Omental fat pad (tissue), 4 donors: ENCODE results near the gene UNC45A. TPM values are rescaled to one million over a fixed set of nuclear protein-coding genes. Genes with fewer than 3 reads are reported as not detected.

Experiments used
- ATAC-seq: fragments of 150-250 bp; one replicate; pipeline ENCODE4 v1.9.1; 2016; ENCODE audit warnings: mild to moderate bottlenecking, moderate library complexity; ENCODE audit not compliant: low FRiP score
- DNase-seq: peaks from one replicate; pipeline ENCODE4 v3.0.0-alpha.2; 2019; ENCODE audit warnings: low spot score
- CTCF ChIP-seq, 3 donors: fragments of 450-650 bp; IDR thresholded peaks; one replicate each; pipeline ENCODE4 v1.5.1; 2016 to 2017; ENCODE audit warnings: antibody characterized with exemption in 3 of 3, mild to moderate bottlenecking in 3 of 3, moderate library complexity in 2 of 3
- total RNA-seq, 4 donors: library from RNA; depleted of rRNA; stranded (reverse); fragments of >200 nt; gene quantifications; one replicate each; pipeline ENCODE4 v1.1.0, GENCODE V29; 2016

Gene UNC45A, protein sequence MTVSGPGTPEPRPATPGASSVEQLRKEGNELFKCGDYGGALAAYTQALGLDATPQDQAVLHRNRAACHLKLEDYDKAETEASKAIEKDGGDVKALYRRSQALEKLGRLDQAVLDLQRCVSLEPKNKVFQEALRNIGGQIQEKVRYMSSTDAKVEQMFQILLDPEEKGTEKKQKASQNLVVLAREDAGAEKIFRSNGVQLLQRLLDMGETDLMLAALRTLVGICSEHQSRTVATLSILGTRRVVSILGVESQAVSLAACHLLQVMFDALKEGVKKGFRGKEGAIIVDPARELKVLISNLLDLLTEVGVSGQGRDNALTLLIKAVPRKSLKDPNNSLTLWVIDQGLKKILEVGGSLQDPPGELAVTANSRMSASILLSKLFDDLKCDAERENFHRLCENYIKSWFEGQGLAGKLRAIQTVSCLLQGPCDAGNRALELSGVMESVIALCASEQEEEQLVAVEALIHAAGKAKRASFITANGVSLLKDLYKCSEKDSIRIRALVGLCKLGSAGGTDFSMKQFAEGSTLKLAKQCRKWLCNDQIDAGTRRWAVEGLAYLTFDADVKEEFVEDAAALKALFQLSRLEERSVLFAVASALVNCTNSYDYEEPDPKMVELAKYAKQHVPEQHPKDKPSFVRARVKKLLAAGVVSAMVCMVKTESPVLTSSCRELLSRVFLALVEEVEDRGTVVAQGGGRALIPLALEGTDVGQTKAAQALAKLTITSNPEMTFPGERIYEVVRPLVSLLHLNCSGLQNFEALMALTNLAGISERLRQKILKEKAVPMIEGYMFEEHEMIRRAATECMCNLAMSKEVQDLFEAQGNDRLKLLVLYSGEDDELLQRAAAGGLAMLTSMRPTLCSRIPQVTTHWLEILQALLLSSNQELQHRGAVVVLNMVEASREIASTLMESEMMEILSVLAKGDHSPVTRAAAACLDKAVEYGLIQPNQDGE
- 10 to 100 TPM; 40.8 to 61.5 (median 48.8) TPM for total RNA-seq

DNA sequence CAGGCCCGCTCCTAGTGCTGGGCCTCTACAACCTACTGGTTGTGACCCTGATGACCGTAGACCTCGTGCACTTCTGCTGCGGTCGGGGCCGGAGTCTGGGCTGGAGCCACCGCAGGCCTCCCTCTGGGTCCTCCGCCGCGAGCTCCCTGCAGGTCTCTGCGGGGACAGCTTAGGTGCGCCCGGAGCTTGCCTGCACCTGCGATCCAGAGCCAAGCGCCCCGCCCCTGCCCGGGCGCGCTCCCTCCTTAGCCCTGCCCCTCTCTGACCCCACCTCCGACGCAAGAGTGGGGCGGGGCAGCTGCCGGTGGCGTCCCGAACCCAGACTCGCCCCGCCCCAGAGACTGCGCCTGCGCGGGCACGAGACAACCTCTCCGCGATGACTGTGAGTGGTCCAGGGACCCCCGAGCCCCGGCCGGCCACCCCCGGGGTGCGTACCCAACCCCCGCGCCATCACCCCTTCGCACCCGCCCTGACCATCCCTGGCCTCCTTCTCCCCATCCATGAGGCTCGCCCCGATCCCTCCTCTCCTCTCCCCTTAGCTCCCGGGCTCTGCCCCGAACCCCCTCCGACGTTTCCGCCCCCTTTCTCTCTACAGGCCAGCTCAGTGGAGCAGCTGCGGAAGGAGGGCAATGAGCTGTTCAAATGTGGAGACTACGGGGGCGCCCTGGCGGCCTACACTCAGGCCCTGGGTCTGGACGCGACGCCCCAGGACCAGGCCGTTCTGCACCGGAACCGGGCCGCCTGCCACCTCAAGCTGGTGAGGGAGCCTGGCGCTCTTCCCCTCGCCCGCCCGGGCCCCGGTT lies at the start of gene UNC45A:
Gene UNC45A, plus strand, starts transcription at position 337 of the 803 bp plus-strand sequence. Its CDS starts 40 bp downstream, at position 377.
- ATAC-seq, result peak; percentile 85
- TF ChIP-seq CTCF (IDR thresholded peaks at IDR 0.05), result no peak
- peak; percentile 82 for DNase-seq

- ATAC-seq (peak; percentile 55), DNase-seq (peak; percentile 79)
- peak in 2 of 3 donors; percentile 76 to 91 for TF ChIP-seq CTCF (IDR thresholded peaks at IDR 0.05)
These were observed 49.4 kb upstream of the UNC45A start for GRCh38 chr15:90885432-90886290.

DNA sequence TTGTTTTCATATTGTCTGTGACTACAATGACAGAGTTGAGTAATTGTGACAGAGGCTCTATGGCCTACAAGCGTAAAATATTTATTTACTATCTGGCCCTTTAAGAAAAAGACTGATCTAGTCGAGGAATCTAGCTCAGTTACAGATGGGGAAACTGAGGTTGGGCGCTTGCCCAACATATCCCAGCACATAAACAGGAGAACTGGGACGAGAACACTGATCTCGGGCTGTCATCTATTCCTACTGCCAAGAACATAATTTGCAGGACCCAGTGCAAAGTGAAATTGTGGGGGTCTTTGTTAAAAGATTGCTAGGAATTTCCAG lies 48.8 kb upstream of the UNC45A start:
- no peak for DNase-seq
- TF ChIP-seq CTCF (IDR thresholded peaks at IDR 0.05), result no peak
- ATAC-seq, result no peak

GRCh38 chr15:90887037-90887481 lies 48.0 kb upstream of the UNC45A start:
- no peak for ATAC-seq
- no peak for TF ChIP-seq CTCF (IDR thresholded peaks at IDR 0.05)
- DNase-seq, result no peak

DNA sequence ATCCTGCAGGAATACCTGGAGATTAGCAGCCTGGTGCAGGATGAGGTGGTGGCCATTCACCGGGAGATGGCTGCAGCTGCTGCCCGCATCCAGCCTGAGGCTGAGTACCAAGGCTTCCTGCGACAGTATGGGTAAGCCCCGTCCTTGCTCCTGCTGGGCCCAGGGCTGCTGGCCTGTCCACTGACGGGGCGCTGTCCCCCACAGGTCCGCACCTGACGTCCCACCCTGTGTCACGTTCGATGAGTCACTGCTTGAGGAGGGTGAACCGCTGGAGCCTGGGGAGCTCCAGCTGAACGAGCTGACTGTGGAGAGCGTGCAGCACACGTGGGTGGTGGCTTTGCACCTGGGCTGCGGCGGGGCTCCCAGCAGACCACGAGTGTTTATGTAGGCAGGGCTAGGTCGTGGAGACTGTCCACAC lies 45.8 kb upstream of the UNC45A start:
- ATAC-seq, result no peak

More for the DNA sequence above, 45.8 kb upstream of the UNC45A start:
- no peak for DNase-seq
- TF ChIP-seq CTCF (IDR thresholded peaks at IDR 0.05), result no peak
